GM18868 (cell line): ENCODE measurements around the gene SNX20.
A peak's percentile ranks its signal among the peaks of the same experiment; 100 is the strongest.

Experiments used
- ATAC-seq: cut with Tn5 transposase; IDR thresholded peaks from one replicate; pipeline ENCODE4 v1.9.1; 2021; ENCODE audit warnings: mild to moderate bottlenecking, moderate library complexity; ENCODE audit not compliant: unreplicated experiment

SNX20 gene

DNA sequence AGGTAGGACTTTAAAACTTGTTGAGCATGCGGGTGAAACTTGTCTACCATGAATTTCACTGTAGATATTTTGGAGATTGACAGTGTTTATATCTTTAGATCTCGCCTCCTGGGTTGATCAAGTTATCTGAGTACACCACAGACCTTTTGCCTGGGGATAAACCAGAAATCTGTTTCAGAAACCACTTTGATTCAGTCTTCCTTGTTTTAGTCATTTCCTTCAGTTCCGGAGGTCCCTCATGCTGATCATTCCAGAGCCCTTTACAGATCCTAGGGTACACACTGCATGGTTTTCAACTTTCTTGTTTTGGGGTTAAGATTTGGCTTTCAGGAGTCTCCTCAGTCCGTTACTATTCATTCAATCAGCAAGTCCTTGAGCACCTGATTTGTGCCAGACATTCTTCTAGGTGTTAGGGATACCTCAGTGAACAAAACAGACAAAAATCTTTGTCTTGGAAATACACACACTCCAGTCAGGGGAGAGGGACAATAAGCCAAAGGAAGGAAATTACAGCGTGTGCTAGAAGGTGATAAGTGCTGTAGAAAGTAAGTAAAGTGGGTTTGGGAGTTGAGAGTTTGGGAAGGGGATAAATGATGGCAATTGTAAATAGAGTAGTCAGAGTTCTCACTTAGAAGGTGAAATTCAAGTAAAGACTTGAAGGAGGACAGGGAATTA, 24.5 kb upstream of the SNX20 start:
- ATAC-seq, result no peak

DNA sequence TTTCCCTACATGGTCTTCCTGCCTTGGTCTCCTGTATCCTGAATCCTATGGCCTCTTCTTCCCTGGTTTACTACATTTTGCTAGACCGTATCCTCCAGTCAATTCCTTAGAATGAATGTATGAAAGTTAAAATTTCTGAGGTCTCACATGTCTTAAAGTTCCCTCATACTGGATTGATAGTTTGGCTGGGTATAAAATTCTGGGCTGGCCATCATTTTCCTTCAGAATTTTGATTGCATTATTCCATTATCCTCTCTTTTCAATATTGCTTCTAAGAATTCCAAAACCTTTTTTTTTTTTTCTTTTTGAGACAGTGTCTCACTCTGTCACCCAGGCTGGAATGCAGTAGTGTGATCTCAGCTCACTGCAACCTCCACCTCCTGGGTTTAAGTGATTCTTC, 23.1 kb upstream of the SNX20 start:
- ATAC-seq, result no peak

GRCh38 chr16:50702725-50703124, 21.6 kb upstream of the SNX20 start:
- ATAC-seq, result no peak

DNA sequence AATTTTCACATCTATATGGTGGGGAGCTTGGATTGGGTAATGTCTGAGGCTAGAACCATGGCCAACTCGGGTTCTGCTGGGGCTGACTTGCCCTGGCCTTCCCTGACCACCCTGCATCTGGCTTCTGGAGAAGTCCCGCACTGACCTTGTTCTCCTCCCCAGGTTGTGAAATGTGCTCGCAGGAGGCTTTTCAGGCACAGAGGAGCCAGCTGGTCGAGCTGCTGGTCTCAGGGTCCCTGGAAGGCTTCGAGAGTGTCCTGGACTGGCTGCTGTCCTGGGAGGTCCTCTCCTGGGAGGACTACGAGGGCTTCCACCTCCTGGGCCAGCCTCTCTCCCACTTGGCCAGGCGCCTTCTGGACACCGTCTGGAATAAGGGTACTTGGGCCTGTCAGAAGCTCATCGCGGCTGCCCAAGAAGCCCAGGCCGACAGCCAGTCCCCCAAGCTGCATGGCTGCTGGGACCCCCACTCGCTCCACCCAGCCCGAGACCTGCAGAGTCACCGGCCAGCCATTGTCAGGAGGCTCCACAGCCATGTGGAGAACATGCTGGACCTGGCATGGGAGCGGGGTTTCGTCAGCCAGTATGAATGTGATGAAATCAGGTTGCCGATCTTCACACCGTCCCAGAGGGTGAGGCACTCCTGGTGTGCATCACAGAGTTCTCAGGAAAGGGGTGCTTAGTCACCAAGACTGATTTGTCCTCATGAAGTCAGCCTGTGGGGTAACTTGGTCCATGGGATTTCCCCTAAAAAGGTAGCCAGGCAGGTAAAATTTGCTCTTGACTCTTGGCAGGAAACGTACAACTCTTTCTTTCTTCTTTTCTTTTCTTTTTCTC, 18.4 kb upstream of the SNX20 start:
- no peak for ATAC-seq

- ATAC-seq, result peak; percentile 52
Measured at GRCh38 chr16:50697881-50698767, 17.0 kb upstream of the SNX20 start.

- ATAC-seq, result no peak
Measured at GRCh38 chr16:50697421-50697715, 16.3 kb upstream of the SNX20 start.

GRCh38 chr16:50696575-50697420, 15.7 kb upstream of the SNX20 start:
- peak; percentile 60 for ATAC-seq

GRCh38 chr16:50696126-50696525, 15.0 kb upstream of the SNX20 start:
- no peak for ATAC-seq

DNA sequence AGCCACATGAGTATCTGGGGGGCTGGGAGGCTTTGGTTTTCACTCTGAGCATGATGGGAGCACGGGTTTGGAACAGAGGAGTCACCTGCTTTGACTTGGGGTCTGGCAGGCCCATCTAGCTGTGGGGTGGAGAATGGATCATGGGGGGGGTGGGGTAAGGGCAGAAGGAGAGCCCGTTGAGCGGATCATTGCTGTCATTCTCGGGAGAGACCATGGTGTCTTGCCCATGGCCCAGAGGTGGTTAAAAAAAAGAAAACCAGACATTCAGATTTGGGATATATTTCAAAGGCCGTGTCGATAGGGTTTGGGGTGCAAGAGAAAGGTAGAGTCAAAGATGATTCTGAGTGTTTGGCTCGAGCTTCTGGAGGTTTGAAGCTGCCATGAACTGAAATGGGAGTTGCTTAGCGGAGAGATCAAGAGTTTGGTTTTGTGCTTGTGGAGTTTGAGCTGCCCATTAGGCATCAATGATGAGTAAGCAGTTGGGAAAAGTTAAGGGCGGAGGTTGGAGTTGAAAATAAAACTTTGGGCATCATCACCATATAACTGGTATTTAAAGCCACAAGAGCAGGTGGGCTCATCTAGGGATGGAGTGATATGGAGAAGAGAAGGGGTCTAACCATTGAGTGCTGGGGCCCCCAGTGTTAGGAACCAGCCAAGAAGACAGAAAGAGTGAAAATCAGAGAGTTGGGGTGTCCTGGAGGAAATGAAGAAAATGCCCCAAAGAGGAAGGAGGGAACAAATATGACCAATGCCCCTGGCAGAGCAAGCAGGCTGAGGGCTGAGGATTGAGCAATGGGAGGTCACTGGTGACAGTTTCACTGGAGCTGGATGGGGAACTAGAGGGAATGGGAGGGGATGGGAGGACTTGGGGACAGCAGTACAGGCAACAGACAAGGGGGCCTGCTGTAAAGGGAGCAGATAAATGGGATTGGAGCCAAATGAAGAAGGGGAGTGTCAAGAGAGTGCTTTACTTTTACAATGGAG, 14.2 kb upstream of the SNX20 start:
- no peak for ATAC-seq

DNA sequence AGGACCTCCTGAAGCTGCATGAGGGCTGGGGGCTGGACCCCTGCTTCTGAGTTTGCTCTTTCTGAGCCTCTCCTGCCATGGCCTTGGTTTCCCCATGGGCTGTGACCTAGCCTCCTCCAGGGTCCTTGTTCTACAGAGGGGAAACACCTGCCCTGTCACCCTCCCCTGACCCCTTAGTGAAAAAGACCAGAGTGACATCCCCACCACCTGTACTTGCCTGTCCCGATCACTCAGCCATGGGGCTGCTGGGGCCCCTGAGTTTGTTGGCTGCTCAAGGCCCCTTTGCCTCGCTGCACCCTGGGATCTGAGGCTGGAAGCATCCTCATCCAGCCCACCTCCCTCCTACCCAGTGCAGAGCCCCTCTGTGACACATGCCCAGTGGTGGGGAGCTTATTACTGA, 13.1 kb upstream of the SNX20 start:
- ATAC-seq, result no peak

DNA sequence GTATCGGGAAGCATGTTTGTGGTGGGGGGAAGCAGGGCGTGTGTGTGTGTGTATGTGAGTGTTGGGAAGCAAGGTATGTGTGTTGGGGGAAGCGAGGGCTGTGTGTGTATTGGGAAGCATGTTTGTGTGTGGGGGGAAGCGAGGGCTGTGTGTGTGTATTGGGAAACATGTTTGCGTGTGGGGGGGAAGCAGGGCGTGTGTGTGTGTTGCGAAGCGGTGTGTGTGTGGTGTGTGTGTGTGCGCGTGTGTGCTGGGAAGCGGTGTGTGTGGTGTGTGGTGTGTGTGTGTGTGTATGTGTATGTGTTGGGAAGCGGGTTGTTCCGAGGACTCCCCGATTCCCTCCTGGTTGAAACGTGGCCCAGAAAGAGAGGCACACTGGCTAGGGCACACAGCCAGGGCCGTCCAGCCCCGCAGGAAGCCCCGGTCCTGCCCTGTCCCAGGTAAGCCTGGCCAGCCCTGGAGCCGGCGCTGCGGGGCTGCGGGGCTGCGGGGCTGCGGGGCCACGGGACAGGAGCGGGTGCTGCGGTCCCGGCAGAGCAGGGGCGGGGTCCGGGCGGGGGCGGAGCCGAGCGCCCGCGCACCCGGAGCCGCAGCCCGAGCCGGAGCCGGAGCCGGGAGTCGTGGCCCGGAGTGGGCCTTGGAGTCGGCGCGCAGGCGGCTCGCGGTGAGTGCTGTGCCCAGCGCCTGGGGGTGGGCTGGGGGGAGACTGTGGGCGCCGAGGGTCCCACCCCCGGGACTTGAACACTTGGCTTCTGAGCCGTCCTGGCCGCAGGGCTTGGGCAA, 12.1 kb upstream of the SNX20 start, which contains the start of gene NOD2:
Gene NOD2 (plus strand): TSS at position 608 of the 783 bp plus-strand sequence. CDS start 5,890 bp downstream, outside the sequence.
- ATAC-seq, result no peak

- ATAC-seq, result no peak
Measured at GRCh38 chr16:50692644-50692998, 11.5 kb upstream of the SNX20 start.

DNA sequence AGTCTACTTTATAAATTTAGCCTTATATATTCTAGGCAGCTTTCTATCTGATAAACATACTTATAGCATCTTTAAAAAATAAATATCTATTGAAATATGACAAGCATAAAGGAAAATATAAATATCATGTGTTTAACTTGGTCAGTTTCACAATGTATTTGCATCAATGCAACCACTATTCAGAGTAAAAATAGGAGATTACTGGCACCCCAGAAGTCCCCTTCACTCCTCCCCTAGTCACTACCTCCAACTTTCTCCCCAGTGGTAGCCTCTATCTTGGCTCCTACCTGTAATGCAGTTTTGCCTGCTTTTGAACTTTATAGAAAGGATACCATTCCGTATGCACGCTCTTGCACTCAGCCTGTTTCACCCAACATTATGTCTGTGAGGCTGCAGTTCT, 9.1 kb upstream of the SNX20 start:
- peak; percentile 53 for ATAC-seq

DNA sequence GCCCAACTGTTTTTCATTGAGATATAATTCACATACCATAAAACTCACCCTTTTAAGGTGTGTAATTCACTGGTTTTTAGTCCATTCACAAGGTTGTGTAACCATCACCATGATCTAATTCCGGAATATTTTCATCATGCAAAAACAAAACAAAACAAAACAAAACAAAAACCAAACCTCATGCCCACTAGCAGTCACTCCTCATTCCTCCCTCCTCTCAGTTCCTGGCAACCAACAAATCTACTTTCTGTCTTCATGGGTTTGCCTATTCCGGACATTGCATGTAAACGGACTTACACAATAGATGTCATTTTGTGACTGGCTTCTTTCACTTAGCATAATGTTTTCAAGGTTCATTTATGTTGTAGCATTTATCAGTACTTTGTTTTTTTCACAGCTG, 7.8 kb upstream of the SNX20 start:
- no peak for ATAC-seq

- ATAC-seq, result no peak
Measured at GRCh38 chr16:50688083-50688482, 7.0 kb upstream of the SNX20 start.

DNA sequence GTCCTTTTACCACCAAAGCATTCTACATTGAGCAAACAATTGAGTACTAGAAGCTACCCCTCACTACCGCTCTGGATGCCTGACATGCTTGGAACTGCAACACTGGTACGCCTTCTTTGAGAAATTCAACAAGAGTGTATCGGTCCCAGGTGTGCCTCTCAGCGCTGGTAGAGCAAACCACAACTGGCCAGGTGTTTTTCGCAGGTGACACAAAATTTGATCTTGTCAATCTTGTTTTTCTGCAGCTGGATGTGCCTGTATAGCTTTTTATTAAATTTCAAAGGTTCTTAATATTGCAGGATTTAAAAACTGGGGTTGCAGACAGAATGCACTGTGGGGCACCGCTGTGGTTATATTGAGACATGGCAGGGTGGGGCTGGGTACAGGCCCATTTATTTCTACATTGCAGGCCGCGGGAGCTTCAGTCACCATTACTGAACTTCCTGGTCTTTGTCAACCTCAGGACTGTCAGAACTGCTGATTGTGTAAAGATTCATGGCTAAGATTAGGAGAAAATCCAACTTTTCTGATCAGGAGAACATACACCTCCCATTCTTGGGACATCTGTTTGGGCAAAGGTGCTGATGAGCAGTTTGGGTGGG, 4.5 kb upstream of the SNX20 start:
- ATAC-seq, result no peak

- ATAC-seq, result no peak
Measured at GRCh38 chr16:50684823-50685461, 3.8 kb upstream of the SNX20 start.
